ENCODE results near the gene GPRC5D.

Gene GPRC5D

GRCh38 chr12:12941450-12942350, 10.3 kb downstream of the GPRC5D start:
- no peak overlapping the region for H3K4me3 ChIP-seq (ENCODE audit: low read length)
- H3K9me3 ChIP-seq (ENCODE audit: low read length): no peaks in the 10 kb centered on the region
- H2AFZ ChIP-seq (ENCODE audit: low read depth, low read length): no peak overlapping the region
- H3K36me3 ChIP-seq (ENCODE audit: insufficient read depth, low read length): no peaks in the 10 kb centered on the region
- H3K27me3 ChIP-seq (ENCODE audit: insufficient read depth, low read length): peaks cover 3% of the 10 kb centered on the region
- H3K4me1 ChIP-seq (ENCODE audit: insufficient read depth, low read length): no peaks in the 10 kb centered on the region

- H2AFZ ChIP-seq (ENCODE audit: low read depth, low read length): no peak overlapping the region
- no peaks in the 10 kb centered on the region for H3K36me3 ChIP-seq (ENCODE audit: insufficient read depth, low read length)
- no peaks in the 10 kb centered on the region for H3K4me1 ChIP-seq (ENCODE audit: insufficient read depth, low read length)
- H3K4me3 ChIP-seq (ENCODE audit: low read length): no peak overlapping the region
- peaks cover 3% of the 10 kb centered on the region for H3K27me3 ChIP-seq (ENCODE audit: insufficient read depth, low read length)
- H3K9me3 ChIP-seq (ENCODE audit: low read length): no peaks in the 10 kb centered on the region
Observed at GRCh38 chr12:12939888-12940287, 12.1 kb downstream of the GPRC5D start.

GRCh38 chr12:12938541-12938940, 13.4 kb downstream of the GPRC5D start:
- H3K36me3 ChIP-seq (ENCODE audit: insufficient read depth, low read length): no peaks in the 10 kb centered on the region
- peaks cover under 1% of the 10 kb centered on the region for H3K27me3 ChIP-seq (ENCODE audit: insufficient read depth, low read length)
- no peaks in the 10 kb centered on the region for H3K9me3 ChIP-seq (ENCODE audit: low read length)
- peaks cover 11% of the 10 kb centered on the region for H3K4me1 ChIP-seq (ENCODE audit: insufficient read depth, low read length)
- no peak overlapping the region for H3K4me3 ChIP-seq (ENCODE audit: low read length)
- H2AFZ ChIP-seq (ENCODE audit: low read depth, low read length): no peak overlapping the region

- H2AFZ ChIP-seq (ENCODE audit: low read depth, low read length): no peak overlapping the region
- no peaks in the 10 kb centered on the region for H3K9me3 ChIP-seq (ENCODE audit: low read length)
- H3K36me3 ChIP-seq (ENCODE audit: insufficient read depth, low read length): no peaks in the 10 kb centered on the region
- H3K4me1 ChIP-seq (ENCODE audit: insufficient read depth, low read length): peaks cover 11% of the 10 kb centered on the region
- no peak overlapping the region for H3K4me3 ChIP-seq (ENCODE audit: low read length)
- H3K27me3 ChIP-seq (ENCODE audit: insufficient read depth, low read length): no peaks in the 10 kb centered on the region
Observed at GRCh38 chr12:12936983-12937491, 14.9 kb downstream of the GPRC5D start.

- no peaks in the 10 kb centered on the region for H3K9me3 ChIP-seq (ENCODE audit: low read length)
- H3K4me1 ChIP-seq (ENCODE audit: insufficient read depth, low read length): peaks cover 13% of the 10 kb centered on the region
- H3K4me3 ChIP-seq (ENCODE audit: low read length): no peak overlapping the region
- H3K27me3 ChIP-seq (ENCODE audit: insufficient read depth, low read length): no peaks in the 10 kb centered on the region
- H2AFZ ChIP-seq (ENCODE audit: low read depth, low read length): no peak overlapping the region
- no peaks in the 10 kb centered on the region for H3K36me3 ChIP-seq (ENCODE audit: insufficient read depth, low read length)
Observed at GRCh38 chr12:12934556-12934955, 17.4 kb downstream of the GPRC5D start.

- Histone ChIP-seq H3K27me3 (ENCODE audit: insufficient read depth, low read length) (no peaks in the 10 kb centered on the region), H2AFZ (ENCODE audit: low read depth, low read length) (no peak overlapping the region), H3K4me1 (ENCODE audit: insufficient read depth, low read length) (peaks cover 13% of the 10 kb centered on the region), H3K9me3 (ENCODE audit: low read length) (no peaks in the 10 kb centered on the region), H3K4me3 (ENCODE audit: low read length) (no peak overlapping the region), H3K36me3 (ENCODE audit: insufficient read depth, low read length) (no peaks in the 10 kb centered on the region)
Observed at GRCh38 chr12:12933742-12934141, 18.2 kb downstream of the GPRC5D start.

- H3K9me3 ChIP-seq (ENCODE audit: low read length): peaks cover 2% of the 10 kb centered on the region
- H3K27me3 ChIP-seq (ENCODE audit: insufficient read depth, low read length): peaks cover 5% of the 10 kb centered on the region
- no peak overlapping the region for H2AFZ ChIP-seq (ENCODE audit: low read depth, low read length)
- peaks cover 13% of the 10 kb centered on the region for H3K4me1 ChIP-seq (ENCODE audit: insufficient read depth, low read length)
- no peaks in the 10 kb centered on the region for H3K36me3 ChIP-seq (ENCODE audit: insufficient read depth, low read length)
- H3K4me3 ChIP-seq (ENCODE audit: low read length): no peak overlapping the region
Observed at GRCh38 chr12:12930633-12931219, 21.2 kb downstream of the GPRC5D start.

- Histone ChIP-seq H3K36me3 (ENCODE audit: insufficient read depth, low read length) (no peaks in the 10 kb centered on the region), H3K4me3 (ENCODE audit: low read length) (no peak overlapping the region), H3K9me3 (ENCODE audit: low read length) (peaks cover 2% of the 10 kb centered on the region), H2AFZ (ENCODE audit: low read depth, low read length) (no peak overlapping the region), H3K4me1 (ENCODE audit: insufficient read depth, low read length) (peaks cover 18% of the 10 kb centered on the region), H3K27me3 (ENCODE audit: insufficient read depth, low read length) (peaks cover 5% of the 10 kb centered on the region)
Observed at GRCh38 chr12:12929696-12930095, 22.3 kb downstream of the GPRC5D start.

- H3K9me3 ChIP-seq (ENCODE audit: low read length): peaks cover 2% of the 10 kb centered on the region
- peaks cover 7% of the 10 kb centered on the region for H3K4me1 ChIP-seq (ENCODE audit: insufficient read depth, low read length)
- H2AFZ ChIP-seq (ENCODE audit: low read depth, low read length): no peak overlapping the region
- H3K36me3 ChIP-seq (ENCODE audit: insufficient read depth, low read length): no peaks in the 10 kb centered on the region
- peaks cover 5% of the 10 kb centered on the region for H3K27me3 ChIP-seq (ENCODE audit: insufficient read depth, low read length)
- H3K4me3 ChIP-seq (ENCODE audit: low read length): no peak overlapping the region
Observed at GRCh38 chr12:12927211-12928079, 24.5 kb downstream of the GPRC5D start.

GRCh38 chr12:12926571-12927071, 25.3 kb downstream of the GPRC5D start:
- Histone ChIP-seq H3K36me3 (ENCODE audit: insufficient read depth, low read length) (no peaks in the 10 kb centered on the region), H3K4me3 (ENCODE audit: low read length) (no peak overlapping the region), H3K4me1 (ENCODE audit: insufficient read depth, low read length) (peaks cover 7% of the 10 kb centered on the region), H2AFZ (ENCODE audit: low read depth, low read length) (no peak overlapping the region), H3K27me3 (ENCODE audit: insufficient read depth, low read length) (peaks cover 5% of the 10 kb centered on the region), H3K9me3 (ENCODE audit: low read length) (peaks cover 2% of the 10 kb centered on the region)

GRCh38 chr12:12925388-12925787, 26.6 kb downstream of the GPRC5D start:
- Histone ChIP-seq H3K4me1 (ENCODE audit: insufficient read depth, low read length) (peaks cover 7% of the 10 kb centered on the region), H3K4me3 (ENCODE audit: low read length) (no peak overlapping the region), H3K36me3 (ENCODE audit: insufficient read depth, low read length) (no peaks in the 10 kb centered on the region), H2AFZ (ENCODE audit: low read depth, low read length) (no peak overlapping the region), H3K9me3 (ENCODE audit: low read length) (peaks cover 2% of the 10 kb centered on the region), H3K27me3 (ENCODE audit: insufficient read depth, low read length) (peaks cover 5% of the 10 kb centered on the region)

- H3K4me3 ChIP-seq (ENCODE audit: low read length): no peak overlapping the region
- no peak overlapping the region for H2AFZ ChIP-seq (ENCODE audit: low read depth, low read length)
- H3K4me1 ChIP-seq (ENCODE audit: insufficient read depth, low read length): peaks cover 4% of the 10 kb centered on the region
- H3K9me3 ChIP-seq (ENCODE audit: low read length): peaks cover 2% of the 10 kb centered on the region
- no peaks in the 10 kb centered on the region for H3K36me3 ChIP-seq (ENCODE audit: insufficient read depth, low read length)
- H3K27me3 ChIP-seq (ENCODE audit: insufficient read depth, low read length): peaks cover 5% of the 10 kb centered on the region
Observed at GRCh38 chr12:12924169-12924568, 27.8 kb downstream of the GPRC5D start.
